Ovary (tissue), 3 donors: Measurements from ENCODE around the gene EIF3K.

Experiments
- CTCF ChIP-seq, 3 donors: fragments of 450-650 bp in 2 of 3; fragments of 200-600 bp in 1 of 3; IDR thresholded peaks; one replicate each; pipeline versions ENCODE4 v1.5.1 to v1.8.0; 2016 to 2022; ENCODE audit warnings: antibody characterized with exemption in 3 of 3, mild to moderate bottlenecking in 1 of 3
- EP300 ChIP-seq: sonication (generic); formaldehyde crosslinking; IDR thresholded peaks from one replicate; pipeline ENCODE4 v1.6.1; 2017; ENCODE audit warnings: antibody characterized with exemption
- POLR2A ChIP-seq: fragments of 450-650 bp; IDR thresholded peaks from one replicate; pipeline ENCODE4 v1.6.1; 2017; ENCODE audit warnings: antibody characterized with exemption, mild to moderate bottlenecking, moderate library complexity
- donor health status: DM: no; HTN: no; CAD: no.

DNA sequence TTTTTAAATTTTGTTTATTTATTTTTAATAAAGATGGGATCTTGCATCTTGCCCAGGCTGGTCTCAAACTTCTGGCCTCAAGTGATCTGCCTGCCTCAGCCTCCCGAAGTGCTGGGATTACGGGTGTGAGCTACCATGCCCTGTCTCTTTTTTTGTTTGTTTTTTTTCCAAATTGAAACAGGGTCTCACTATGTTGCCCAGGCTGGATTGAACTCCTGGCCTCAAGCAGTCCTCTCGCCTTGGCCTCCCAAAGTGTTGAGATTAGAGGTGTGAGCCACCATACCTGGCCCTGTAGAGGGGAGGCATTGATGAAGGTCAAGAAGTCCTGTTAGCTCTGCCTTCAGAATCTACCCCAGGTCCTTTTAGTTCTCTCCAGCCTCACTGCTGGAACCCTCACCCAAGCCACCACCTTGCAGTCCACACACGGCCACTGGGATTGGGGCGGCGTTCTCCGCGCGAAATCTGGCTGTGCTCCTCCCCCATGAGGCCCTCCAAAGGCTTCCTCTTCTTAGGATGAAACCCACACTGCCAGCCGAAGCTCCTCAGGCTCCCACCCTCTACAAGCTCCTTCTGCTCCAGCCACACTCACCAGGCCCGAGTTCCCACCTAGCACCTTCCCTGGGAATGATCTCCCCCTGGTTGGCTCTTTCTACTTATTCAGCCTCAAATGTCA lies 63.3 kb downstream of the EIF3K start:
- TF ChIP-seq CTCF (IDR thresholded peaks at IDR 0.05), result no peak
- TF ChIP-seq POLR2A, result no peak
- TF ChIP-seq EP300, result no peak
